WTC11 (cell line): ENCODE measurements around the gene RGS14. TPM values are rescaled to one million over a fixed set of nuclear protein-coding genes. Genes with fewer than 3 reads are reported as not detected.

Experiments
- ATAC-seq: fragments of 200-7000 bp; cut with Tn5 transposase; 2 replicates; pipeline ENCODE4 v1.10.0; 2021; ENCODE audit warnings: mild to moderate bottlenecking, moderate library complexity
- CTCF ChIA-PET: fragments of 300-600 bp; sonication (Branson Sonifier 250); formaldehyde crosslinking; loops from one replicate; lab custom pipeline; 2021; ENCODE audit warnings: antibody characterized with exemption; lab: Charles Lee
- POLR2A ChIA-PET: fragments of 350-600 bp; sonication (Branson Sonifier 250); formaldehyde crosslinking; loops from one replicate; lab custom pipeline; 2021; ENCODE audit warnings: antibody characterized with exemption; lab: Charles Lee
- DNase-seq: peaks from one replicate; pipeline ENCODE4 v3.0.0; 2021; ENCODE audit warnings: low spot score
- H3K27ac Mint-ChIP-seq: 2 replicates; pipeline ENCODE4 v1.8.0; 2021; ENCODE audit warnings: mixed read lengths
- H3K27me3 Mint-ChIP-seq: 2 replicates; pipeline ENCODE4 v1.8.0; 2021; ENCODE audit warnings: low read depth, mild to moderate bottlenecking, moderate library complexity, mixed read lengths
- H3K36me3 Mint-ChIP-seq: 2 replicates; pipeline ENCODE4 v1.8.0; 2021; ENCODE audit warnings: mixed read lengths
- H3K4me1 Mint-ChIP-seq: 2 replicates; pipeline ENCODE4 v1.8.0; 2022; ENCODE audit warnings: mixed read lengths
- H3K4me3 Mint-ChIP-seq: 2 replicates; pipeline ENCODE4 v1.8.0; 2021; ENCODE audit warnings: mild to moderate bottlenecking, moderate library complexity, mixed read lengths
- H3K9me3 Mint-ChIP-seq: 2 replicates; pipeline ENCODE4 v1.8.0; 2021; ENCODE audit warnings: mixed read lengths
- ATF6 ChIP-seq: sonication (generic); formaldehyde crosslinking; IDR thresholded peaks from 2 replicates; pipeline ENCODE4 v1.8.1; 2023; ENCODE audit warnings: mild to moderate bottlenecking, missing genetic modification reagents
- E2F1 ChIP-seq: sonication (generic); formaldehyde crosslinking; IDR thresholded peaks from 2 replicates; pipeline ENCODE4 v1.8.0; 2022; ENCODE audit warnings: mild to moderate bottlenecking, missing genetic modification reagents
- EMX1 ChIP-seq: fragments of 250-450 bp; sonication (Bioruptor Pico); IDR thresholded peaks from 2 replicates; pipeline ENCODE4 v1.8.0; 2021; ENCODE audit warnings: mild to moderate bottlenecking
- FOXJ3 ChIP-seq: sonication (generic); formaldehyde crosslinking; IDR thresholded peaks from 2 replicates; pipeline ENCODE4 v1.9.0; 2021; ENCODE audit warnings: missing genetic modification reagents, mild to moderate bottlenecking, borderline replicate concordance
- GRHL2 ChIP-seq: fragments of 250-450 bp; sonication (Bioruptor Pico); IDR thresholded peaks from 2 replicates; pipeline ENCODE4 v1.8.0; 2022; ENCODE audit warnings: mild to moderate bottlenecking, moderate library complexity; ENCODE audit not compliant: insufficient replicate concordance, severe bottlenecking
- JAZF1 ChIP-seq: fragments of 250-450 bp; sonication (Bioruptor Pico); IDR thresholded peaks from 2 replicates; pipeline ENCODE4 v1.9.0; 2021; ENCODE audit warnings: moderate library complexity, mild to moderate bottlenecking, inconsistent platforms
- NR1H2 ChIP-seq: sonication (generic); formaldehyde crosslinking; IDR thresholded peaks from 2 replicates; pipeline ENCODE4 v1.9.0; 2021; ENCODE audit warnings: mild to moderate bottlenecking, moderate library complexity, missing genetic modification reagents
- NR2C2 ChIP-seq: sonication (generic); formaldehyde crosslinking; IDR thresholded peaks from 2 replicates; pipeline ENCODE4 v1.8.0; 2022; ENCODE audit warnings: mild to moderate bottlenecking, missing genetic modification reagents
- OVOL2 ChIP-seq: fragments of 250-450 bp; sonication (Bioruptor Pico); IDR thresholded peaks from 2 replicates; pipeline ENCODE4 v1.9.0; 2021; ENCODE audit warnings: mild to moderate bottlenecking, borderline replicate concordance
- PRRX2 ChIP-seq: fragments of 250-450 bp; sonication (Bioruptor Pico); IDR thresholded peaks from 2 replicates; pipeline ENCODE4 v1.8.0; 2021; ENCODE audit warnings: mild to moderate bottlenecking
- SP1 ChIP-seq: sonication (generic); formaldehyde crosslinking; conservative IDR thresholded peaks from 2 replicates; pipeline ENCODE4 v1.8.1; 2022; ENCODE audit warnings: missing genetic modification reagents
- TEAD1 ChIP-seq: sonication (generic); formaldehyde crosslinking; IDR thresholded peaks from 2 replicates; pipeline ENCODE4 v1.8.0; 2022; ENCODE audit warnings: mild to moderate bottlenecking, missing genetic modification reagents
- ZNF121 ChIP-seq: sonication (generic); formaldehyde crosslinking; IDR thresholded peaks from 2 replicates; pipeline ENCODE4 v1.8.0; 2023; ENCODE audit warnings: missing genetic modification reagents
- ZNF219 ChIP-seq: sonication (generic); formaldehyde crosslinking; IDR thresholded peaks from 2 replicates; pipeline ENCODE4 v1.8.0; 2023; ENCODE audit warnings: missing genetic modification reagents, mild to moderate bottlenecking, borderline replicate concordance
- ZNF263 ChIP-seq: sonication (generic); formaldehyde crosslinking; IDR thresholded peaks from 2 replicates; pipeline ENCODE4 v1.8.1; 2022; ENCODE audit warnings: low read depth, mild to moderate bottlenecking, moderate library complexity, missing genetic modification reagents
- ZNF423 ChIP-seq: fragments of 250-450 bp; sonication (Bioruptor Pico); IDR thresholded peaks from 2 replicates; pipeline ENCODE4 v2.1.2; 2022; ENCODE audit warnings: mild to moderate bottlenecking, moderate library complexity
- total RNA-seq: library from RNA; stranded (reverse); gene quantifications from 3 replicates; pipeline ENCODE4 v1.2.3, GENCODE V29; 2021
- TF ChIP-seq, protein P1 (sequence below): fragments of 250-450 bp; sonication (Bioruptor Pico); IDR thresholded peaks from 2 replicates; pipeline ENCODE4 v1.9.0; 2021; ENCODE audit warnings: mild to moderate bottlenecking
- TF ChIP-seq, protein P2 (sequence below): sonication (generic); formaldehyde crosslinking; IDR thresholded peaks from 2 replicates; pipeline ENCODE4 v1.8.1; 2023; ENCODE audit warnings: mild to moderate bottlenecking, missing genetic modification reagents, moderate library complexity

Gene RGS14
- total RNA-seq, 1 experiment from 2014 or later = 74.6 TPM

- no peak for ATAC-seq
- Mint-ChIP-seq H3K4me3 (no peak overlapping the region), H3K9me3 (no peaks in the 10 kb centered on the region), H3K27me3 (peaks cover 26% of the 10 kb centered on the region), H3K27ac (no peak overlapping the region), H3K36me3 (no peaks in the 10 kb centered on the region), H3K4me1 (peaks cover 30% of the 10 kb centered on the region)
- ChIA-PET POLR2A (no interaction called here), CTCF (interaction anchor here (1.0 to 1.9 kb wide), 3 partner anchors 27 to 88 kb away, joined by 4 to 7 read pairs (median 5); no protein-coding TSS in a partner anchor)
- DNase-seq = no peak
- no peak for TF ChIP-seq ZNF423 (CRISPR knock-in tag)
Observed at GRCh38 chr5:177397875-177398390, 40.2 kb downstream of the RGS14 start.

DNA sequence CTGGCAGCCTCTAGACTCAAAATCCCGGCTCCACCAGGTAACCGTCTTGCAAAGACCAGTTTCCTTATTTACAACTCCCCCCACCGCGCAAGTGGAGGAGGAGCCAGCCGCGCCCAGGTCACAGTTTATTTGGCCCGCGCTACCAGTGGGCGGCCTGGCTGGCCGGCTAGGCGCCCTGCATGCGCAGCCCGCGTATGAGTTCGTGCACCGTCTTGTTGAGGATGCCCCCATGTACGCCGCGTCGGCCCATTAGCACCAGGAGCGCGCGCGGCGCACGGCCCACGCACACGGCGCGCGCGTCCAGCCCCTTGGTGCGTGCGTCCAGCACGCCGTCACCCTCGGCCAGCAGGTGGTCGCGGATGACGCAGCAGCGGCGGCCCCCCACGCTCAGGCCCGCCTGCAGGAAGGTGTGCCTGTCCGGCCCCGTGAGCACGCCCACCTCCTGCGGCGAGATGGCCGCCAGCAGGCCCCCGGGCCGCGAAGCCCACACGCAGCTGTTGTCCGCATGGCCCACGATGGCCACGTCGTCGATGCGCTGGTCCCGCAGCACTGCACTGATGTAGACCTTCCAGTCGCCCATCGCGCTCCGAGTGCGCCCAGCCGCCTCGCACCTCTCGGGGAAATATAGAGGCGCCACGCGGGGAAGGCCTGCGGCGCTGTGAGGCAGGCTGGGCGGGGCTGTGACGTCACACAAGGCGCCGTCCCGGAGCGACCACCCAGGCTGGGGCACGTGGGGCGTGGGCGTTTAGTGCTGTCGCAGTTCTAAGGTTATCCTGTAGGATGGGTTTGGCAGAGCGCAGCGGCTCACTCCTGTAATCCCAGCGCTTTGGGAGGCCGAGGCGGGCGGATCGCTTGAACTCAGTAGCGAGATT, 42.5 kb downstream of the RGS14 start, which contains the start of gene PFN3:
Gene PFN3 (minus strand): TSS at position 665 of the 872 bp plus-strand sequence. CDS start 85 bp downstream, at position 580.
- Mint-ChIP-seq H3K27me3 (peaks cover 47% of the 10 kb centered on the region), H3K4me1 (peaks cover 21% of the 10 kb centered on the region), H3K36me3 (no peaks in the 10 kb centered on the region), H3K27ac (no peak within 1 kb of the TSS), H3K9me3 (no peaks in the 10 kb centered on the region), H3K4me3 (0 out of 2 replicates have a peak within 1 kb of the TSS, but pooled peaks have one; percentile 24)
- ChIA-PET POLR2A (no interaction called here), CTCF (interaction anchor here (1.0 to 7.9 kb wide), 6 partner anchors 10 to 91 kb away, joined by 3 to 202 read pairs (median 75); partner anchors contain the start of gene GRK6)
- DNase-seq = peak; percentile 61
- no peak for ATAC-seq
- TF ChIP-seq JAZF1 (CRISPR knock-in tag) (no peak), FOXJ3 (no peak), NR1H2 (CRISPR knock-in tag) (no peak), E2F1 (no peak), TEAD1 (CRISPR knock-in tag) (no peak), ZNF263 (no peak), NR2C2 (no peak), ATF6 (CRISPR knock-in tag) (no peak)
- TF ChIP-seq, protein P1, sequence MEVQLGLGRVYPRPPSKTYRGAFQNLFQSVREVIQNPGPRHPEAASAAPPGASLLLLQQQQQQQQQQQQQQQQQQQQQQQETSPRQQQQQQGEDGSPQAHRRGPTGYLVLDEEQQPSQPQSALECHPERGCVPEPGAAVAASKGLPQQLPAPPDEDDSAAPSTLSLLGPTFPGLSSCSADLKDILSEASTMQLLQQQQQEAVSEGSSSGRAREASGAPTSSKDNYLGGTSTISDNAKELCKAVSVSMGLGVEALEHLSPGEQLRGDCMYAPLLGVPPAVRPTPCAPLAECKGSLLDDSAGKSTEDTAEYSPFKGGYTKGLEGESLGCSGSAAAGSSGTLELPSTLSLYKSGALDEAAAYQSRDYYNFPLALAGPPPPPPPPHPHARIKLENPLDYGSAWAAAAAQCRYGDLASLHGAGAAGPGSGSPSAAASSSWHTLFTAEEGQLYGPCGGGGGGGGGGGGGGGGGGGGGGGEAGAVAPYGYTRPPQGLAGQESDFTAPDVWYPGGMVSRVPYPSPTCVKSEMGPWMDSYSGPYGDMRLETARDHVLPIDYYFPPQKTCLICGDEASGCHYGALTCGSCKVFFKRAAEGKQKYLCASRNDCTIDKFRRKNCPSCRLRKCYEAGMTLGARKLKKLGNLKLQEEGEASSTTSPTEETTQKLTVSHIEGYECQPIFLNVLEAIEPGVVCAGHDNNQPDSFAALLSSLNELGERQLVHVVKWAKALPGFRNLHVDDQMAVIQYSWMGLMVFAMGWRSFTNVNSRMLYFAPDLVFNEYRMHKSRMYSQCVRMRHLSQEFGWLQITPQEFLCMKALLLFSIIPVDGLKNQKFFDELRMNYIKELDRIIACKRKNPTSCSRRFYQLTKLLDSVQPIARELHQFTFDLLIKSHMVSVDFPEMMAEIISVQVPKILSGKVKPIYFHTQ (CRISPR knock-in tag) = no peak
- TF ChIP-seq, protein P2, sequence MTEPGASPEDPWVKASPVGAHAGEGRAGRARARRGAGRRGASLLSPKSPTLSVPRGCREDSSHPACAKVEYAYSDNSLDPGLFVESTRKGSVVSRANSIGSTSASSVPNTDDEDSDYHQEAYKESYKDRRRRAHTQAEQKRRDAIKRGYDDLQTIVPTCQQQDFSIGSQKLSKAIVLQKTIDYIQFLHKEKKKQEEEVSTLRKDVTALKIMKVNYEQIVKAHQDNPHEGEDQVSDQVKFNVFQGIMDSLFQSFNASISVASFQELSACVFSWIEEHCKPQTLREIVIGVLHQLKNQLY (CRISPR knock-in tag) = no peak

DNA sequence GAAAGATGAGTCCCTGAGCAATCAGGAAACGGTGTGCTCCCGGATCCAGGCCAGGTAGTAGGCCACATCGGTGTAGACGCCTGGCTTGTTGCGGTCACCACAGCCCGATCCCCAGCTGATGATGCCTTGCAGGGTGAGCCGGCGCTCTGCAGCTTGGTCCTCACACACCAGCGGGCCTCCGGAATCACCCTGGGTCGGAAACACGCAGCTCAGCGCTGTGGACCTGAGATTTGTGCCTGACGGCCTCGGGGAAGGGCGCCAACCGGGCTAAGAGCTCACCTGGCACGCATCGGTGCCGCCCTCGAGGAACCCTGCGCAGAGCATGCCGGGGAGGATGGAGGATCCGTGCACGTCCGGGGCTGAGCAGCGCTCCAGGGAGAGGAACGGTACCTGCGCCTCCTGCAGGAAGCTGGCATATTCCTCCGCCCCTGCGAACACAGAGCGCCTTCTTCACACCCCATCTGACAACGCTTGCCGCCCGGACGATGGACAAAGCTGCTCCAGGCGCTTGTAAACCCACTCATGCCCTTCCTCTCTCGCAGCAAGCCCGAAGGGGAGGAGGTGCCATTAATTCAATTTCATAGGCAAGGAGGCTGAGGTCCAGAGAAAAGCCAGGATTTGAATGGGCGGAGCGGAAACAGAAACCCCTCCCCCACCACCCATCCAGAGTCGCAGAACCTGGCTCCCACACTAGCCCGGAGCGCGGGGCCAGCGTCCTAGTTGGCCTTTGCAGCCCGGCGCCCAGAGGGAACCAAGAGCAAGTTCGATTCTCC, 44.7 kb downstream of the RGS14 start:
- H3K27ac Mint-ChIP-seq = peak overlapping the region; percentile 69; the same call in 1 of the 2 replicates
- peaks cover 9% of the 10 kb centered on the region for H3K4me1 Mint-ChIP-seq
- H3K4me3 Mint-ChIP-seq = peak overlapping the region; percentile 84
- H3K27me3 Mint-ChIP-seq = peaks cover 68% of the 10 kb centered on the region
- peak; percentile 90 for DNase-seq
- ChIA-PET POLR2A (interaction anchor here (0.6 to 4.1 kb wide), 13 partner anchors 9 to 52 kb away, joined by 3 to 38 read pairs (median 4); partner anchors contain the start of genes GRK6 and PRR7), CTCF (interaction anchor here (0.6 to 7.9 kb wide), 34 partner anchors 12 to 331 kb away, joined by 3 to 202 read pairs (median 7); partner anchors contain the start of genes DOK3, GRK6, LMAN2 and PRR7)
- no peaks in the 10 kb centered on the region for H3K9me3 Mint-ChIP-seq
- ATAC-seq = peak; percentile 83
- no peaks in the 10 kb centered on the region for H3K36me3 Mint-ChIP-seq
- TF ChIP-seq SP1 (CRISPR knock-in tag) (peak; percentile 88), EMX1 (CRISPR knock-in tag) (no peak), GRHL2 (CRISPR knock-in tag) (no peak), PRRX2 (CRISPR knock-in tag) (no peak), ZNF121 (CRISPR knock-in tag) (no peak), ZNF219 (CRISPR knock-in tag) (no peak), ATF6 (CRISPR knock-in tag) (no peak), OVOL2 (CRISPR knock-in tag) (no peak), FOXJ3 (no peak)
